Retinal pigment epithelial cell (primary cell): Measurements from ENCODE around the gene HSD17B12.
A peak's percentile ranks its signal among the peaks of the same experiment; 100 is the strongest.

Experiments used
- DNase-seq: peaks from one replicate; pipeline ENCODE4 v3.0.0-alpha.2; 2010; ENCODE audit warnings: low read depth
- H3K4me3 ChIP-seq: 2 replicates; pipeline ENCODE4 v1.5.1; 2011; ENCODE audit warnings: mild to moderate bottlenecking, low read length, control low read depth, moderate library complexity
- CTCF ChIP-seq: conservative IDR thresholded peaks from 2 replicates; pipeline ENCODE4 v1.5.1; 2011; ENCODE audit warnings: low read depth, low read length, control low read depth, inconsistent platforms

HSD17B12 gene

GRCh38 chr11:43737201-43737590, 56.7 kb downstream of the HSD17B12 start:
- TF ChIP-seq CTCF, result no peak
- peak overlapping the region; percentile 14 for H3K4me3 ChIP-seq
- no peak for DNase-seq

GRCh38 chr11:43738600-43739409, 58.3 kb downstream of the HSD17B12 start:
- TF ChIP-seq CTCF, result no peak
- peak; percentile 48 for DNase-seq
- H3K4me3 ChIP-seq, result no peak overlapping the region

GRCh38 chr11:43746670-43747069, 66.1 kb downstream of the HSD17B12 start:
- H3K4me3 ChIP-seq, result no peak overlapping the region
- TF ChIP-seq CTCF, result no peak
- no peak for DNase-seq

- no peak for DNase-seq
- no peak overlapping the region for H3K4me3 ChIP-seq
- TF ChIP-seq CTCF, result no peak
Observed at GRCh38 chr11:43747130-43747802, 66.7 kb downstream of the HSD17B12 start.

- no peak for TF ChIP-seq CTCF
- no peak overlapping the region for H3K4me3 ChIP-seq
- DNase-seq, result no peak
Observed at GRCh38 chr11:43748095-43748494, 67.6 kb downstream of the HSD17B12 start.

- no peak overlapping the region for H3K4me3 ChIP-seq
- no peak for TF ChIP-seq CTCF
- DNase-seq, result no peak
Observed at GRCh38 chr11:43751726-43752125, 71.2 kb downstream of the HSD17B12 start.

- no peak overlapping the region for H3K4me3 ChIP-seq
- no peak for TF ChIP-seq CTCF
- peak; percentile 45 for DNase-seq
Observed at GRCh38 chr11:43756575-43756974, 76.0 kb downstream of the HSD17B12 start.
